ENCODE data around the gene SPNS3. TPM values are rescaled to one million over a fixed set of nuclear protein-coding genes. Genes with fewer than 3 reads are reported as not detected.

Gene SPNS3
- total and polyA plus RNA-seq, 2 of the 8 experiments (the other 6 are each of a cell fraction or from before 2014, with no cell fraction given), result not detected

DNA sequence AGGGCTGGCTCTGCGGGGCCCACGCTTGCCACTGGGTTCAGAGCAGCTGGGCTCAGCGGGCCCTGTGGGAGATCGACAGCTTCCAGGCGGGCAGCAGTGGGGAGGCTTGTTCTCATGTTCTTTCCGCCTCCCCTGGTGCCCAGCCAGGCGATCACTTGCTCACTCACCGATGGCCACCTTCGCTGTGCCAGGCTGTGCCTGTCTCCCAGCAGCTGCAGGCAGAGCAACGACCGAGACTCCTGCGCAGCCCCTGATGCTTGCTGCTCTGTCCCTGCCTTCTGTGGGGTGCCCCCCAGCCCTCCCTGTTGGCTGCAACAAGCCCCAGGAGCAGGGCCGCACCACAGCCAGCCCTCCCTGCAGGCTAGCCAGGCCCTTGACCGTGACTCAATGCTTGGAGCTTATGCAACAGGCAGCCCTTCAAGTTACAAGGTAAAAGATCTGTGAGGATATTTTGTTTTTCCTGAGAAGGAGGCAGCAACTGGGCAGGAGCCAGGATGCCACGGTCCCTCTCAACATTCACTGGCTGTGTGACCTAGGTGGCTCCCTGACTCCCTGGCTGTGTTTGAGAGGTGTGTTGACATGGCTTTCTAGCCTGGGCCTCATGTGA lies 55.4 kb downstream of the SPNS3 start:
- no peak for FAIRE-seq
- CTCF ChIA-PET (ENCODE audit: partially characterized antibody), result interaction anchor here (1.2 to 1.8 kb wide), 3 partner anchors 8 to 68 kb away, joined by 3 to 5 read pairs (median 3); no protein-coding TSS in a partner anchor
- H3K18ac ChIP-seq (ENCODE audit: extremely low read depth, low read length), result no peak overlapping the region
- TF ChIP-seq NANOG (IDR thresholded peaks at IDR 0.05; ENCODE audit: insufficient read depth, low read depth, low read length, poor library complexity, severe bottlenecking) (no peak), CBX5 (IDR thresholded peaks at IDR 0.05; ENCODE audit: low read depth, low read length) (no peak), BACH1 (IDR thresholded peaks at IDR 0.05; ENCODE audit: low read length) (no peak), CTBP2 (IDR thresholded peaks at IDR 0.05; ENCODE audit: borderline replicate concordance, insufficient read depth, insufficient read length, low read length) (no peak), TBP (IDR thresholded peaks at IDR 0.05; ENCODE audit: low read depth, low read length) (no peak), HDAC2 (IDR thresholded peaks at IDR 0.05; ENCODE audit: borderline replicate concordance in 1 of 2, low read depth in 2 of 2, low read length in 2 of 2) (no peak)

More for the DNA sequence above, 55.4 kb downstream of the SPNS3 start:
- H3K4me1 ChIP-seq (replicated peaks in 1 of 4; ENCODE audit: control insufficient read depth in 3 of 4, insufficient read depth in 4 of 4, low read length in 3 of 4), result peaks cover 0 to 3% (median 0%) of the 10 kb centered on the region in 4 experiments; a peak in 1 of 7 replicates
- no peak overlapping the region for H3K4me3 ChIP-seq (ENCODE audit: extremely low read depth in 1 of 4, insufficient read depth in 2 of 4, low read depth in 3 of 4, low read length in 4 of 4)
- H3K79me1 ChIP-seq (ENCODE audit: low read depth, low read length), result no peaks in the 10 kb centered on the region
- no peak overlapping the region for H2BK15ac ChIP-seq (ENCODE audit: low read length)
- DNase-seq (ENCODE audit: low read depth in 1 of 2, low spot score in 2 of 2), result no peak
- H4K5ac ChIP-seq (ENCODE audit: insufficient read length, low read depth, low read length), result no peak overlapping the region
- no peak overlapping the region for H3K4me2 ChIP-seq (ENCODE audit: insufficient read depth in 1 of 2, low read depth in 2 of 2, low read length in 2 of 2)
- no peak overlapping the region for H3K4ac ChIP-seq (replicated peaks; ENCODE audit: insufficient read length, low read depth, low read length)
- H4K91ac ChIP-seq (replicated peaks; ENCODE audit: insufficient read length, low read length), result no peak overlapping the region
- no peak overlapping the region for H3K9ac ChIP-seq (replicated peaks in 1 of 4; ENCODE audit: extremely low read depth in 1 of 4, low read depth in 3 of 4, low read length in 3 of 4)
- no peak overlapping the region for H2AFZ ChIP-seq (ENCODE audit: low read length)
- no peaks in the 10 kb centered on the region for H4K20me1 ChIP-seq (replicated peaks in 1 of 2; ENCODE audit: control insufficient read depth in 1 of 2, insufficient read depth in 2 of 2, low read length in 2 of 2)
- H3K56ac ChIP-seq (replicated peaks; ENCODE audit: insufficient read length, low read depth, low read length), result no peak overlapping the region
- no peak overlapping the region for H2BK12ac ChIP-seq (ENCODE audit: low read depth, low read length)
- H3K27ac ChIP-seq (ENCODE audit: low read depth, low read length), result no peak overlapping the region
- no peak overlapping the region for H2AK5ac ChIP-seq (ENCODE audit: low read depth, low read length)
- H2BK120ac ChIP-seq (replicated peaks; ENCODE audit: low read depth, low read length), result no peak overlapping the region
- no peak overlapping the region for H3K14ac ChIP-seq (ENCODE audit: insufficient read length)
- no peak overlapping the region for H2BK5ac ChIP-seq (ENCODE audit: low read depth, low read length)
- H3K23me2 ChIP-seq (ENCODE audit: low read depth, low read length), result no peaks in the 10 kb centered on the region
- H3K9me3 ChIP-seq (ENCODE audit: insufficient read depth in 2 of 2, low read depth in 1 of 2, low read length in 1 of 2), result no peaks in the 10 kb centered on the region
- H3K79me2 ChIP-seq (ENCODE audit: control insufficient read depth in 1 of 2, insufficient read depth in 2 of 2, low read length in 2 of 2), result no peaks in the 10 kb centered on the region
- 96% methylated on average over 15 of the region's 15 CpGs; no CpG with 5 or more reads in 1 of the 2 experiments for WGBS, 2 experiments (ENCODE audit: extremely low coverage in 1 of 2, insufficient coverage in 1 of 2, insufficient read length in 1 of 2, insufficient replicate concordance in 2 of 2, low coverage in 1 of 2, low lambda C conversion rate in 2 of 2, missing lambda C conversion rate in 1 of 2)
- no peaks in the 10 kb centered on the region for H3K36me3 ChIP-seq (ENCODE audit: control insufficient read depth in 2 of 4, insufficient read depth in 4 of 4, low read length in 3 of 4)
- H2BK20ac ChIP-seq (ENCODE audit: low read length), result no peak overlapping the region
- no peaks in the 10 kb centered on the region for H3K27me3 ChIP-seq (replicated peaks in 1 of 4; ENCODE audit: control insufficient read depth in 3 of 4, extremely low read depth in 1 of 4, insufficient read depth in 3 of 4, low read length in 3 of 4)
- no peak overlapping the region for H3K23ac ChIP-seq (ENCODE audit: insufficient read length)
- H4K8ac ChIP-seq (ENCODE audit: extremely low read depth, insufficient read depth, low read length), result no peak overlapping the region; the same call in 1 of the 2 replicates
- POLR2A ChIA-PET (ENCODE audit: partially characterized antibody), result no interaction called here
